Activated B cell treated with CpG ODN at 0.5 μM for 24 hours (primary cell): ENCODE data around the gene SGF29. TPM values are rescaled to one million over a fixed set of nuclear protein-coding genes. Genes with fewer than 3 reads are reported as not detected.
"Not testable (repeated sequence)": the region's sequence is repeated elsewhere in the genome, so short reads cannot be mapped to it uniquely, and the experiment has no call there.

Experiments used
- ATAC-seq: fragments of 200-7000 bp; cut with Tn5 transposase; one replicate; pipeline ENCODE4 v1.10.0; 2021; ENCODE audit warnings: low read depth, mild to moderate bottlenecking, moderate library complexity
- CTCF ChIA-PET: fragments of 350-600 bp; sonication (Branson Sonifier 250); formaldehyde crosslinking; loops from one replicate; lab custom pipeline; 2021; ENCODE audit warnings: antibody characterized with exemption; lab: Charles Lee
- POLR2A ChIA-PET: fragments of 350-600 bp; sonication (Branson Sonifier 250); formaldehyde crosslinking; loops from one replicate; lab custom pipeline; 2021; ENCODE audit warnings: antibody characterized with exemption; lab: Charles Lee
- DNase-seq: peaks from one replicate; pipeline ENCODE4 v3.0.0; 2022
- H3K27ac Mint-ChIP-seq: one replicate; pipeline ENCODE4 v1.8.0; 2020; ENCODE audit warnings: mixed read lengths
- H3K27me3 Mint-ChIP-seq: one replicate; pipeline ENCODE4 v1.8.0; 2021; ENCODE audit warnings: mixed read lengths
- H3K36me3 Mint-ChIP-seq: one replicate; pipeline ENCODE4 v1.8.0; 2021; ENCODE audit warnings: low read depth, mixed read lengths
- H3K4me1 Mint-ChIP-seq: one replicate; pipeline ENCODE4 v1.8.0; 2021; ENCODE audit warnings: mixed read lengths
- H3K4me3 Mint-ChIP-seq: one replicate; pipeline ENCODE4 v1.8.0; 2020; ENCODE audit warnings: mild to moderate bottlenecking, mixed read lengths
- H3K9me3 Mint-ChIP-seq: one replicate; pipeline ENCODE4 v1.8.0; 2020; ENCODE audit warnings: mixed read lengths
- intact Hi-C: fragments of 100-400 bp; cut with micrococcal nuclease; formaldehyde crosslinking; loops from one replicate; pipeline ENCODE4 v1.15.1; 2024
- total RNA-seq: library from RNA; stranded (reverse); gene quantifications from 2 replicates; pipeline ENCODE4 v1.2.3, GENCODE V29; 2022
- TF ChIP-seq, protein P1 (sequence below): fragments of 200-600 bp; IDR thresholded peaks from one replicate; pipeline ENCODE4 v1.8.0; 2022; ENCODE audit warnings: antibody characterized with exemption, mild to moderate bottlenecking

The SGF29 gene
- total RNA-seq, 1 donor from 2014 or later, result 40.3 TPM

DNA sequence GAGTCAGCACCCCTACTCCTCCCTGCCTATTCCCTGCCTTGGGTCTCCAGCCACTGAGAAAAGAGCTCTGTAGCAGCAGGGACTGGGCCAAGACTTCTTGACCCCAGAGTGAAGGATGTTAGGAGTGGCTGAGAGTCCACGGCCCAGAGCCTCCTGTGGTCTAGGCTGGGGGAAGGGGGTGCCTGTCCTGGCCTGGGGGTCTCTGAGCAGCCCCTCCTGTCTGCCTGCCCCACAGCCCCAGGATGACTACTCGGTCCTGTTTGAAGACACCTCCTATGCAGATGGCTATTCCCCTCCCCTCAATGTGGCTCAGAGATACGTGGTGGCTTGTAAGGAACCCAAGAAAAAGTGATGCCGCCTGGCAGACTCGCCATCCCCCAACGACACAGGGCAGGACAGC lies 37.6 kb downstream of the SGF29 start:
- DNase-seq, result no peak
- ATAC-seq, result no peak
- peaks cover 60% of the 10 kb centered on the region for H3K36me3 Mint-ChIP-seq
- ChIA-PET CTCF (no interaction called here), POLR2A (no interaction called here)
- H3K9me3 Mint-ChIP-seq, result no peaks in the 10 kb centered on the region
- TF ChIP-seq, protein P1, sequence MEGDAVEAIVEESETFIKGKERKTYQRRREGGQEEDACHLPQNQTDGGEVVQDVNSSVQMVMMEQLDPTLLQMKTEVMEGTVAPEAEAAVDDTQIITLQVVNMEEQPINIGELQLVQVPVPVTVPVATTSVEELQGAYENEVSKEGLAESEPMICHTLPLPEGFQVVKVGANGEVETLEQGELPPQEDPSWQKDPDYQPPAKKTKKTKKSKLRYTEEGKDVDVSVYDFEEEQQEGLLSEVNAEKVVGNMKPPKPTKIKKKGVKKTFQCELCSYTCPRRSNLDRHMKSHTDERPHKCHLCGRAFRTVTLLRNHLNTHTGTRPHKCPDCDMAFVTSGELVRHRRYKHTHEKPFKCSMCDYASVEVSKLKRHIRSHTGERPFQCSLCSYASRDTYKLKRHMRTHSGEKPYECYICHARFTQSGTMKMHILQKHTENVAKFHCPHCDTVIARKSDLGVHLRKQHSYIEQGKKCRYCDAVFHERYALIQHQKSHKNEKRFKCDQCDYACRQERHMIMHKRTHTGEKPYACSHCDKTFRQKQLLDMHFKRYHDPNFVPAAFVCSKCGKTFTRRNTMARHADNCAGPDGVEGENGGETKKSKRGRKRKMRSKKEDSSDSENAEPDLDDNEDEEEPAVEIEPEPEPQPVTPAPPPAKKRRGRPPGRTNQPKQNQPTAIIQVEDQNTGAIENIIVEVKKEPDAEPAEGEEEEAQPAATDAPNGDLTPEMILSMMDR, result no peak
- H3K27me3 Mint-ChIP-seq, result no peaks in the 10 kb centered on the region
- H3K27ac Mint-ChIP-seq, result no peak overlapping the region
- intact Hi-C loops, result no loop called here
- H3K4me1 Mint-ChIP-seq, result no peaks in the 10 kb centered on the region
- H3K4me3 Mint-ChIP-seq, result no peak overlapping the region

DNA sequence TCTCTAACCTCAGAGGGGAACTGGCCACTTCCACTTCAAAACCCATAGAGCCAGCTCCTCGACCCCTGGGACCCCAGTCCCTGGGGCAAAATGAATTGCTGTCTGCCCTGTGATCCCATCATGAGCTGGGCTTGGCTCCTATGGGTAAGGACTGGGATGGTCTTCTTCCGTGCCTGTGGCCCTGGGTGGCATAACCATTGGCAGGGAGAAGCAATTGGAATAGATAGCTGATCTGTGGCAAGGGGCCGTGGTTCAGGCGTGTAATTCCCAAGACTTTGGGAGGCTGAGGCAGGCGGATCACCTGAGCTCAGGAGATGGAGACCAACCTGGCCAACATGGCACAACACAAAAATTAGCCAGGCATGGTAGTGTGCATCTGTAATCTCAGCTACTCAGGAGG lies 38.8 kb downstream of the SGF29 start:
- intact Hi-C loops, result no loop called here
- Mint-ChIP-seq H3K4me3 (no peak overlapping the region), H3K36me3 (peaks cover 49% of the 10 kb centered on the region), H3K27me3 (no peaks in the 10 kb centered on the region), H3K4me1 (no peaks in the 10 kb centered on the region), H3K27ac (no peak overlapping the region), H3K9me3 (no peaks in the 10 kb centered on the region)
- ATAC-seq (no peak), DNase-seq (no peak)
- CTCF ChIA-PET, result no interaction called here
- TF ChIP-seq, protein P1, result no peak
- POLR2A ChIA-PET, result no interaction called here

DNA sequence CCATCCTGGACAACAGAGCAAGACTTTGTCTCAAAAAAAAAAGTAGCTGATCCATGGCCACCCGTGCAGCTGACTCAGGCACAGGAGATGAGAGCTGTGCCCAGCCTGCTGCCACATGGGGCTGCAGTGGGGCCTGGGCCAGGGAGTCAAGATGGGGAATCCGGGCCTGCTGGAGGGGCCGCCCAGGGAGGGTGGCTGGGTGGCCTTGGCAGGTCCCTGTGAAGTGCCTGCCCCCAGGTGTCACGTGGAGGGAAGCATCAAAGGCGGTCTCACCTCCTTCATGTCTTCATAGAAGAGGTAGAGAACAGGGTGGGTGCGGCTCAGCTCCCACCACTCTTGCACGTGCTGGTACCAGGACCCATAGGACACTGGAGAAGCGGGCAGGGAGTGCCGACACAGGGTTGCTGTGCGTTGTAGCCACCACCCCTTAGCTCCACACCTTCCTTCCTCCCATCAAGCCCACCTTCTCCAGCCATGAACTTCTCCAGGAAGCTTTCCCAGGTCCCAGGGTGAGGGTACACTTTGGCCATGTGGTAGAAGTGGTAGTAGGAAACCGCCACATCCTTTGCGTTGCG lies 39.3 kb downstream of the SGF29 start:
- TF ChIP-seq, protein P1, result no peak
- ATAC-seq, result no peak
- no peak for DNase-seq
- Mint-ChIP-seq H3K4me3 (no peak overlapping the region), H3K9me3 (no peaks in the 10 kb centered on the region), H3K27me3 (no peaks in the 10 kb centered on the region), H3K27ac (no peak overlapping the region), H3K36me3 (peaks cover 47% of the 10 kb centered on the region), H3K4me1 (no peaks in the 10 kb centered on the region)
- ChIA-PET CTCF (no interaction called here), POLR2A (no interaction called here)
- intact Hi-C loops, result no loop called here

DNA sequence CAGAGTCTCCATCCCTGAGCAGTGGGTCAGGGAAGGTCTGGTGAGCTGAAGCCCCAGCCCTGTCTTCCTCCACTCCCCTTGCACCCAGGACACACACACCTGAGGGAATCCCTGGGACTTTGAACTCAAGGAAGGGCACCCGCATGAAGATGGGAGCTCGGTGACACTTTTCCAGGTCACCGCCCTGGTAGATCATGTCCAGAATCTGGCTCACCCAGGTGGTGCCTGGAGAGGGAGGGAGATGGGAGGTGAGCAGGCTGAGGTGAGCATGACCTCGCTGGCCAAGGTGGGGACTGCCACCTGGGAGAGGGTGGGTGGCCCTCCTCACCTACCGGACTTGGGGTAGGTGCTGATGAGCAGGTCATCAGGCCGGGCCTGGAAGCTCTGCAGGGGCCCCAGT lies 41.7 kb downstream of the SGF29 start:
- H3K27me3 Mint-ChIP-seq, H3K4me1 Mint-ChIP-seq, H3K9me3 Mint-ChIP-seq, H3K27ac Mint-ChIP-seq, H3K4me3 Mint-ChIP-seq, CTCF ChIA-PET, ATAC-seq, POLR2A ChIA-PET, DNase-seq, intact Hi-C loops: not testable (repeated sequence)
- peaks cover 24% of the 10 kb centered on the region for H3K36me3 Mint-ChIP-seq

DNA sequence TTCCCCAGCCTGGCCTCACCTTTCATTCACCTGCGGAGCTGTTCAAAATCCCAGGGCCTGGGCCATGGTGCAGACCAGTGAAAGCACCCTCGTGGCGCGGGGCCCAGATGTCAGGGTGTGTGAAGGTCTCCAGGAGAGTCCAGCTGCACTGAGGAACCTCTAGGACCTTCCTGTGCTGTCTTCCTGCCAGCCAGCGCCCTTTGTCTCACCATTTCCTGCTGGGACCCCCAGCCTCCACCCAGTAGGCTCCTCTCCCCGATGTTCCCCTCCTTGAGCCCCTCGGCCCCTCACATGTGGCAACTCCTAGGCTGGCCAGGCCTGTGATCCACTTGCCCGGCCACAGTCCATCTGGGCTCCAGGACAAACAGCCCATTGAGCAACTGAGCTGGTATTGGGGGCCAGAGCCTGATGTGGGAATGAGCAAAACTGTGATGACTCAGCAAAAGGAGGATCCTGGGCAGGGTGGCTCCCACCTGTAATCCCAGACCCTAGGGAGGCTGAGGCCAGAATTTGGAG lies 42.5 kb downstream of the SGF29 start:
- Mint-ChIP-seq H3K4me3 (no peak overlapping the region), H3K36me3 (peaks cover 17% of the 10 kb centered on the region), H3K9me3 (no peaks in the 10 kb centered on the region), H3K27me3 (no peaks in the 10 kb centered on the region), H3K27ac (no peak overlapping the region), H3K4me1 (no peaks in the 10 kb centered on the region)
- DNase-seq, result no peak
- intact Hi-C loops, result no loop called here
- POLR2A ChIA-PET, result no interaction called here
- ATAC-seq, result no peak
- TF ChIP-seq, protein P1, result no peak
- CTCF ChIA-PET, result no interaction called here
